ENCODE measurements around the gene DCHS2. TPM values are rescaled to one million over a fixed set of nuclear protein-coding genes. Genes with fewer than 3 reads are reported as not detected.
"Not testable (repeated sequence)": the region's sequence is repeated elsewhere in the genome, so short reads cannot be mapped to it uniquely, and the experiment has no call there.

The DCHS2 gene
- total RNA-seq, 1 donor from 2014 or later, result not detected

DNA sequence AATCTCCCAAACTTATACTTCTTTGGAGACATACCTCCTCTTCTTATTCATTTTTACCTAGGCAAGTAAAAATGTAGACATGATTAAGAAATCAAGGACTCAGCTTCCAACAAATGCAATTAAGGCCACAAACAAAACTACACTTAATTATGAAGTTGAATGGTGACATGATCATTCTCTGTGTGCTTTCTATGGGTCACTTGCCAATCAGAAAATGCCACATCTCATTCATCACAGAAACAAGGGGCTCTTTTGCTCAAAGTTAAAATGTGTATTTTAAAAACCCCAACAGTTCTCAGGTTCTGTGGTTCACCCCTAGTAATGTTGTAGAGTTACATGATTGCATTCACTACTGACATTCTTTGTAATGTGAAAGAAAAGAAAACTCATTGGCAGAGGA lies 273.5 kb downstream of the DCHS2 start:
- H3K4me1 Mint-ChIP-seq (ENCODE audit: unreplicated experiment), result no peaks in the 10 kb centered on the region
- H3K9me3 Mint-ChIP-seq (ENCODE audit: unreplicated experiment), result no peaks in the 10 kb centered on the region
- TF ChIP-seq, protein P1, sequence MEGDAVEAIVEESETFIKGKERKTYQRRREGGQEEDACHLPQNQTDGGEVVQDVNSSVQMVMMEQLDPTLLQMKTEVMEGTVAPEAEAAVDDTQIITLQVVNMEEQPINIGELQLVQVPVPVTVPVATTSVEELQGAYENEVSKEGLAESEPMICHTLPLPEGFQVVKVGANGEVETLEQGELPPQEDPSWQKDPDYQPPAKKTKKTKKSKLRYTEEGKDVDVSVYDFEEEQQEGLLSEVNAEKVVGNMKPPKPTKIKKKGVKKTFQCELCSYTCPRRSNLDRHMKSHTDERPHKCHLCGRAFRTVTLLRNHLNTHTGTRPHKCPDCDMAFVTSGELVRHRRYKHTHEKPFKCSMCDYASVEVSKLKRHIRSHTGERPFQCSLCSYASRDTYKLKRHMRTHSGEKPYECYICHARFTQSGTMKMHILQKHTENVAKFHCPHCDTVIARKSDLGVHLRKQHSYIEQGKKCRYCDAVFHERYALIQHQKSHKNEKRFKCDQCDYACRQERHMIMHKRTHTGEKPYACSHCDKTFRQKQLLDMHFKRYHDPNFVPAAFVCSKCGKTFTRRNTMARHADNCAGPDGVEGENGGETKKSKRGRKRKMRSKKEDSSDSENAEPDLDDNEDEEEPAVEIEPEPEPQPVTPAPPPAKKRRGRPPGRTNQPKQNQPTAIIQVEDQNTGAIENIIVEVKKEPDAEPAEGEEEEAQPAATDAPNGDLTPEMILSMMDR (IDR thresholded peaks at IDR 0.05; ENCODE audit: unreplicated experiment), result no peak
- H3K27me3 Mint-ChIP-seq (ENCODE audit: unreplicated experiment), result no peaks in the 10 kb centered on the region
- no peak overlapping the region for H3K4me3 Mint-ChIP-seq (ENCODE audit: unreplicated experiment)
- H3K27ac Mint-ChIP-seq (ENCODE audit: unreplicated experiment), result no peak overlapping the region
- no peaks in the 10 kb centered on the region for H3K36me3 Mint-ChIP-seq (ENCODE audit: low read depth, unreplicated experiment)
- no peak for DNase-seq (ENCODE audit: low spot score)

DNA sequence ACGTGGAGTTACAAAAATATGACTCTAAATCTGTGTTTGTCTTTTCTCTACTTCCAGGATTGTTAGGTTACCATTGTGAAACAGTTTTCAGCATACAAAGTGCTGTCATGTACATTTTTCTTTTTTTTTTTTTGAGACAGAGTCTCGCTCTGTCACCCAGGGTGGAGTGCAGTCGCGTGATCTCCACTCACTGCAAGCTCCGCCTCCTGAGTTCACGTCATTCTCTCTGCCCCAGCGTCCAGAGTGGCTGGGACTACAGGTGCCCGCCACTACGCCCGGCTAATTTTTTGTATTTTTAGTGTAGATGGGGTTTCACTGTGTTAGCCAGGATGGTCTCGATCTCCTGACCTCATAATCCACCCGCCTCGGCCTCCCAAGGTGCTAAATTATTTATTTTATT lies 274.2 kb downstream of the DCHS2 start:
- H3K4me3 Mint-ChIP-seq (ENCODE audit: unreplicated experiment); H3K27me3 Mint-ChIP-seq (ENCODE audit: unreplicated experiment); H3K27ac Mint-ChIP-seq (ENCODE audit: unreplicated experiment); H3K4me1 Mint-ChIP-seq (ENCODE audit: unreplicated experiment); H3K36me3 Mint-ChIP-seq (ENCODE audit: low read depth, unreplicated experiment); DNase-seq (ENCODE audit: low spot score); H3K9me3 Mint-ChIP-seq (ENCODE audit: unreplicated experiment): not testable (repeated sequence)

DNA sequence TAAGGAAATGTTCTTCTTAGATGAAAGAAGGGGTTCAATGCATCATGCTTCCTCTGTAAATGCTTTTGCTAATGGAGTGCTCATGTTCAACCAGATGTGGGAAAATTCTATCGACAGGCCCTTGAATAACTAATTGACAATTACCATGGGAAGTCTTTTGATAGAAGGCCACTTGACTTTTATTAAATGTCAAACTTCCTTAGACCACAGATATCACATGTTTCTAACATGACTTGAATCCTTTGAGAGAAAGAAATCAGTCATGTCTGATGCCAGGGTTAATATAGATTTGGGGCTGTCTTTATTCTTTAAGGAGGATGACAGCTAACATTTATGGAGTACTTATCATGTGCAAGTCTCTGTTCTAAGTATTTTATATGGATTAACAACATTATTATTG lies 280.1 kb downstream of the DCHS2 start:
- Mint-ChIP-seq H3K9me3 (ENCODE audit: unreplicated experiment) (no peaks in the 10 kb centered on the region), H3K27me3 (ENCODE audit: unreplicated experiment) (no peaks in the 10 kb centered on the region), H3K27ac (ENCODE audit: unreplicated experiment) (no peak overlapping the region), H3K4me1 (ENCODE audit: unreplicated experiment) (peaks cover 2% of the 10 kb centered on the region), H3K4me3 (ENCODE audit: unreplicated experiment) (no peak overlapping the region), H3K36me3 (ENCODE audit: low read depth, unreplicated experiment) (no peaks in the 10 kb centered on the region)
- DNase-seq (ENCODE audit: low spot score), result no peak
- TF ChIP-seq, protein P1 (IDR thresholded peaks at IDR 0.05; ENCODE audit: unreplicated experiment), result no peak

DNA sequence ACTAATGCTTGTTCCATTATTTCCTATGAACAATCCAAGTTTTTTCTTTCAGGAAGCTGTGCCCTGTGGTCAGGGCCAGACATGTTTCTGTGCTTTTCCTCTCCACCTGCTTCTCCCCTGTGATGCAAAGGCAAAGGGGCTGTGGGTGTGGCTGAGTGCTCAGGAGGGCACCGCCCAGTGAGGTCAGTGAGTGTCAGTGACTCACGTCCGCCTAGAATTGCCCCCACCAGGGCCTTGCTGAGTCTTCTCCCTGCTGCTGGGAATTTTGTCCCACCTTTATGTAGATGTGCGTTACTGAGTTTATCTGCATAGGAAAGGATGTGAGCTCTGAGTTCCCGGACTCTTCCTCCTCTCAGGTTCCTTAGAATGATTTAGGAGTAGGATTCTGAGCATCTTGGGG lies 283.2 kb downstream of the DCHS2 start:
- no peak for DNase-seq (ENCODE audit: low spot score)
- H3K4me1 Mint-ChIP-seq (ENCODE audit: unreplicated experiment), result peaks cover 2% of the 10 kb centered on the region
- no peak overlapping the region for H3K27ac Mint-ChIP-seq (ENCODE audit: unreplicated experiment)
- H3K4me3 Mint-ChIP-seq (ENCODE audit: unreplicated experiment), result no peak overlapping the region
- TF ChIP-seq, protein P1 (IDR thresholded peaks at IDR 0.05; ENCODE audit: unreplicated experiment), result no peak
- no peaks in the 10 kb centered on the region for H3K9me3 Mint-ChIP-seq (ENCODE audit: unreplicated experiment)
- peaks cover 4% of the 10 kb centered on the region for H3K27me3 Mint-ChIP-seq (ENCODE audit: unreplicated experiment)
- H3K36me3 Mint-ChIP-seq (ENCODE audit: low read depth, unreplicated experiment), result no peaks in the 10 kb centered on the region

GRCh38 chr4:154205471-154205870 lies 286.1 kb downstream of the DCHS2 start:
- H3K9me3 Mint-ChIP-seq (ENCODE audit: unreplicated experiment), result no peaks in the 10 kb centered on the region
- peaks cover 4% of the 10 kb centered on the region for H3K27me3 Mint-ChIP-seq (ENCODE audit: unreplicated experiment)
- H3K36me3 Mint-ChIP-seq (ENCODE audit: low read depth, unreplicated experiment), result no peaks in the 10 kb centered on the region
- no peak for DNase-seq (ENCODE audit: low spot score)
- H3K27ac Mint-ChIP-seq (ENCODE audit: unreplicated experiment), result no peak overlapping the region
- H3K4me3 Mint-ChIP-seq (ENCODE audit: unreplicated experiment), result no peak overlapping the region
- TF ChIP-seq, protein P1 (IDR thresholded peaks at IDR 0.05; ENCODE audit: unreplicated experiment), result no peak
- no peaks in the 10 kb centered on the region for H3K4me1 Mint-ChIP-seq (ENCODE audit: unreplicated experiment)

DNA sequence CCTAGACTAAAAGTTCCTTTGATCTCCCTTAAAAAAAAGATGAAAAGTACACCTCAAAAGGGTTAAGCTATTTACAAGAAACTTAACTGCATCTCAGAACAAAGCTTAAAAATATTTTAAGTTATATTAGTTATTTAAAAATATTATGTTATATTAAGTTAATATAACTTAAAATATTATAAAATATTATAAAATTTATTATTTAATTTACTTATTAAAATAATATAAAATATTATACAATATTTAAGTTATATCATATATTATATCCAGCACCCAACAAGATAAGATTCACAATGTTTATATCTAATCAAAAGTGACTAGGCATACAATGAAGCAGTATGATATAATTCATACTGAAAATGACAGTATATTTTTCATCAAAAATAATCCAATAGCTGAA lies 296.9 kb downstream of the DCHS2 start:
- DNase-seq (ENCODE audit: low spot score), result no peak
- Mint-ChIP-seq H3K9me3 (ENCODE audit: unreplicated experiment) (no peaks in the 10 kb centered on the region), H3K4me1 (ENCODE audit: unreplicated experiment) (no peaks in the 10 kb centered on the region), H3K4me3 (ENCODE audit: unreplicated experiment) (no peak overlapping the region), H3K27ac (ENCODE audit: unreplicated experiment) (no peak overlapping the region), H3K36me3 (ENCODE audit: low read depth, unreplicated experiment) (no peaks in the 10 kb centered on the region), H3K27me3 (ENCODE audit: unreplicated experiment) (no peaks in the 10 kb centered on the region)
- TF ChIP-seq, protein P1 (IDR thresholded peaks at IDR 0.05; ENCODE audit: unreplicated experiment), result no peak

All from endothelial cell (in vitro differentiated cells).